GM21515 (cell line): Measurements from ENCODE around the gene BAHCC1.
"Not testable (repeated sequence)": the region's sequence is repeated elsewhere in the genome, so short reads cannot be mapped to it uniquely, and the experiment has no call there.

Experiments
- ATAC-seq: cut with Tn5 transposase; IDR thresholded peaks from one replicate; pipeline ENCODE4 v1.9.1; 2021; ENCODE audit not compliant: unreplicated experiment

Gene BAHCC1

GRCh38 chr17:81411305-81411704 is 16.0 kb downstream of the BAHCC1 start:
- ATAC-seq: no peak

GRCh38 chr17:81412490-81413093 is 17.3 kb downstream of the BAHCC1 start:
- no peak for ATAC-seq

- no peak for ATAC-seq
Observed at GRCh38 chr17:81413497-81414135, 18.4 kb downstream of the BAHCC1 start.

GRCh38 chr17:81414756-81415516 is 19.7 kb downstream of the BAHCC1 start:
- ATAC-seq: no peak

GRCh38 chr17:81415681-81416080 is 20.4 kb downstream of the BAHCC1 start:
- no peak for ATAC-seq

- no peak for ATAC-seq
Observed at GRCh38 chr17:81416612-81417011, 21.4 kb downstream of the BAHCC1 start.

- ATAC-seq: no peak
Observed at GRCh38 chr17:81417049-81417878, 22.0 kb downstream of the BAHCC1 start.

- no peak for ATAC-seq
Observed at GRCh38 chr17:81417879-81418709, 22.8 kb downstream of the BAHCC1 start.

GRCh38 chr17:81418710-81419318 is 23.6 kb downstream of the BAHCC1 start:
- ATAC-seq: no peak

GRCh38 chr17:81419319-81419885 is 24.1 kb downstream of the BAHCC1 start:
- ATAC-seq: no peak

GRCh38 chr17:81419886-81420768 is 24.9 kb downstream of the BAHCC1 start:
- ATAC-seq: no peak

- no peak for ATAC-seq
Observed at GRCh38 chr17:81420769-81421462, 25.7 kb downstream of the BAHCC1 start.

GRCh38 chr17:81422776-81423697 is 27.8 kb downstream of the BAHCC1 start:
- ATAC-seq: no peak

- ATAC-seq: no peak
Observed at GRCh38 chr17:81423698-81424071, 28.4 kb downstream of the BAHCC1 start.

GRCh38 chr17:81424151-81425017 is 29.1 kb downstream of the BAHCC1 start:
- ATAC-seq: no peak

GRCh38 chr17:81425041-81425440 is 29.8 kb downstream of the BAHCC1 start:
- not testable (repeated sequence) for ATAC-seq
